TTC549 (cell line): ENCODE results near the gene GRM7.

Experiments used
- FAIRE-seq: peaks from 2 replicates; lab custom pipeline; 2012; peaks lifted over from hg19 to GRCh38; lab: Jason Lieb, UNC

The GRM7 gene

GRCh38 chr3:7307410-7307809, 446.5 kb downstream of the GRM7 start:
- no peak for FAIRE-seq

DNA sequence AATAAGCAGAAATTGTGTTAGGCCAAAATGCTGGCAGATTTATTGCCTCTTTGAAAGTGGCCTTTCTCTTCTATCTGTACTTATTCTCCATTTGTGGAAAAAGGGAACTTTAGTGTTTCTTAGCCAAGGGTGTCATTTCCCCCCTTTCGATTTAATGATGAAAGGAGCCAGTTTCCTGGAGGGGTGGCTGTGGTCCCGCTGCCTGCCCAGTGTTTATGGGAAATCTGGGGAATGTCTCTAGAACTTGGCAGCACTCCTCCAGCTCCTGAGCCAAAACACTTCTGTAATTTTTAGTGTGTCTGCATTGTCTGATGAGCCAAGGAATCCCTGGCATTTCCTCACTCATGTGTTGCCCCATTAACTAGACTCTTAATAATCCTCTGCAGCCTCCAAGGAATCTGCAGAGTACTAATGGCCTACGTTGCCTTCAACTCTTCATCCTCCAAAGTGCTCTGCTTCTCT, 448.8 kb downstream of the GRM7 start:
- no peak for FAIRE-seq

GRCh38 chr3:7315037-7315436, 454.1 kb downstream of the GRM7 start:
- FAIRE-seq = no peak

- FAIRE-seq = no peak
Measured at GRCh38 chr3:7322957-7323669, 462.2 kb downstream of the GRM7 start.

DNA sequence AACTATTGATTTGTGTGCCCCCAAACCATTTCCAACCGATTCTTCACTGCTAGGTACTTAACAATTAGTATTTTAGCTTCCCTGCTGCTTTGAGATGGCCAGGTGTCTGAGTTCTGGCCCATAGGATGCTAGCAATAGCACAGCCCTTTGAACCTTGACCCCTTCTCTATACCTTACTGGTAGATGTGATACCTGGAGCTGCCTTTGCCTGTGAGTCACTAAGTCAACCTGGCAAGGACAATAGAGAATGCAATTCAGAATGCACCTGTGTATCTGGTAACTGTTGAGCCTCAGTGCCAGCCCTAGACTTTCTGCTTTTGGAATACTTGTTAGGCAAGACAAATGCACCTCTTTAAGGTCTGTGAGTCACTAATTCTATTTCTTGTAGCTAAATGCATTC, 467.4 kb downstream of the GRM7 start:
- no peak for FAIRE-seq

- FAIRE-seq = no peak
Measured at GRCh38 chr3:7332696-7333095, 471.8 kb downstream of the GRM7 start.

DNA sequence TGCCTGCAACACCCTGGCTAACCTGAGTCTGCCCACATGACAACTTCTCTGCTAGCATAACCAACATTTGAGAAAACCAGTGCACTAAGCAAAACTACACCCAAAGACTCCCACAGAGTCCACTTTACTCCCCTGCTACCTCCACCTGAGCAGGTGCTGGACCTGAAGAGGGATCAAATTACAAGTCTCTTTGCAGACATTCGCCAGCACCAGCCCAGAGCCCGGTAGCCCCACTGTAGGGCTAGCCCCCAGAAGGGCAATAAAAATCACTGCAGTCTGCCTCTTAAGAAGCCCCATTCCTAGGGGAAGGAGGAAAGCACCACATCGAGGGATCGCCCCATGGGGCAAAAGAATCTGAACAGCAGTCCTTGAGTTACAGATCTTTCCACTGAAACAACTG, 472.2 kb downstream of the GRM7 start:
- FAIRE-seq = no peak

DNA sequence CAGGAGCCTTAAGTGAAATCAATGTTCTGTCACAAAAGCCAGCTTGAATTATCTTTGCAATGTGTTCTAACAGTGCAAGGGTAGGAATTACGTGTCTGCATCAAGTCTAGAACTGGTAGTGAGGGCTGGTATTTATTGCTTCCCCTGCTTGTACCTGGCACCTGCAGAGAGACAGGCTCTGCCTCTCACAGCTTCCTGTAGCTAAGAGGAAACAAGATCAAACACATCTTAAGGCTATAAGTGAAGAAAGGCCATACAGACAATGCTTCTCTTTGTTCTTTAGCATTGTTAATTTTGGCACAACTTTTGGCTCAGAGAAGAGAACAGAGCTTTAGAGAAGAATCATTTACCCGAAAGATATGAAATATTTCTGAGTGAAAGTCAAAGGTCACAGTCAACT, 479.9 kb downstream of the GRM7 start:
- FAIRE-seq = no peak

- FAIRE-seq = no peak
Measured at GRCh38 chr3:7346364-7346763, 485.4 kb downstream of the GRM7 start.

GRCh38 chr3:7357101-7357500, 496.2 kb downstream of the GRM7 start:
- no peak for FAIRE-seq

DNA sequence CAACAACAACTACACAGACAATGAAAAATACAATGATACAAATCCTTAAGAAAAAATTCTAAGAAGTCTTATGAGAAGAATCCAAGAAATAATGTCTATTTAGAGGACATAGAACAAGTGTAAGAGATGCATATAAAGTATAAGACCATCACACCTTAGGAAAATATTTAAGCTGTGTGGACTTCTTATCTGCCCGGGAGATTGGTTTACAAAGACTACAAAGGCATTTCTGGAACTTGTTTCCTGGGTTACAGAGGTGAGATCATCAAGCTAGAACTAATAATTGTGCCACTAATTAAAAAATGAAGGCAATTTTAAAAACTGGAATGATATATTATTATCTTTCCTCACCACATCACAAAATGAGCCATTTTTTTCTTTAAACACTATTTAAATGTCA, 507.1 kb downstream of the GRM7 start:
- no peak for FAIRE-seq

DNA sequence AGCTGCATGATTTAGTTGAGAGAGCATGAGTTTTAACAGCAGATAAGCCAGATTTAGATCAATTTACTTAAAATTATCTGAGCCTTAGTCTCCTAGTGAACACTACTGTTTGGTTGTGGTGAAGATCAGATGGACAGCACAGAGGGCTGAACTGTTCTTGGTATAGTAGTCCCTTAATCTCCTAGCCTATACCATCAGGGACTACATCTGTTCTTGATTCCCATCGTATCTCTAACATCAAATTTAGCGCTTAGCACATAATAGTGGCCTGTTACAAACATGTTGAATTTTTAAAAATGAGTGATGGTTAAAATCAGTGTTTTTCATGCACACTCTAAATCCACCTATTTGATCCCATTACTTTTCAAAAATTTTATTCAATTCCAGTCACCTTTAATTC, 507.7 kb downstream of the GRM7 start:
- no peak for FAIRE-seq

DNA sequence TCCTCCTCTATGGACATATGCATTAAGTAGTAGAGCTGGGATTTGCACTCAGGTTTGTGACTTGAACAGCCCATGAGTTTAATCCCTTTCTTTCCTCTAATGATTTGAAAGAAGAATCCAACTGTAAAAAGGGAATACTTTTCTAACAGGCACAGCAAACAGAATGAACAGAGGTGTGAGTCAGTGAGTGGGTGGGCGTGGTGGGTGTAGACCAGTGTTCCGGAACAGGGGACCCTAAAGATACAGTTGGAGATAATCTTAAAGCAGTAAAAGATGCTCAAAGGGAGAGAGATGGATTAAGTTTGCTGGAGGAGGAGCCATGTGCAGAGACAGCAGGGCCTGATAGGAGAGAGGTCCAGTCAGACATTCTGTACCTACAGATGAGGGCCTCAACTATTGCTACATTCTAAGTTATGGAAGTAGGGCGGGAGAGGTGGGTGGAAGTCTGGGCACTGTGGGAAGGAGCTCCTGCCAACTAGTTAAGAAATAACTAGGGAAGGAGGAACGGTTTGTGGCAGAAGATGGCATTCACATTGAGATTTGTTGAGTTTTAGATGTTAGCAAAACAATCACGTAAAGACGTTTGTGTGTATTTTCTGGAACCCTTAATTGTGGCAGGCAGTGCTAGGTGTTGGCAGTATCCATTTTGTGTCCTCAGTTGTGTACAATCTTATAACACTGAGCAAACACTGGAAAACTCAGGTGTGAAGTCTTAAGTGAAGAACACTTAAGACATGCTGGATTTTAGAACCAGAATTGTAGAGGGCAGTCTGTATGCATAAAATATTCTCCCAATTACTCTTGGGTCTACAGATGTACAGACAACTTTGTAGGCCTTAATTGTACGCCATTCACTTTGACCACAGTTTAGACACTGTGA, 511.0 kb downstream of the GRM7 start:
- no peak for FAIRE-seq

- no peak for FAIRE-seq
Measured at GRCh38 chr3:7377103-7377502, 516.2 kb downstream of the GRM7 start.

DNA sequence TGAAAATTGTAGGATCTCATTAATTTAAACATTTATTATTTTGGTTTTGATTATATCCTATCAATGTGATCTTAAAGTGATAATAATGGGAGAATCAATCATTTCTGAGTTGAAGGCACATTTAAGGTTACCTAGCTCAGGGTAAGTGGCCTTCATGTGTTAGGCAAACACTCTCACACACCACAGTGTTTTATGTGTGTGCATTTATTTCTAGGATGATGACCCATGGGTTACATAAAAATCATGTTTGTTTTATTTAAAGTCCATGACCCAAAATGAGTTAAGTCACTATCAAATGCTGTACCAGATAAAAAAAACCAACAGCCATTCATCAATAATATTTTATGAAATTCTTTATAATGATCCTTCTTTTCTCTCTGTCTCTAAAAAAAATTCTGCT, 520.8 kb downstream of the GRM7 start:
- FAIRE-seq = no peak

DNA sequence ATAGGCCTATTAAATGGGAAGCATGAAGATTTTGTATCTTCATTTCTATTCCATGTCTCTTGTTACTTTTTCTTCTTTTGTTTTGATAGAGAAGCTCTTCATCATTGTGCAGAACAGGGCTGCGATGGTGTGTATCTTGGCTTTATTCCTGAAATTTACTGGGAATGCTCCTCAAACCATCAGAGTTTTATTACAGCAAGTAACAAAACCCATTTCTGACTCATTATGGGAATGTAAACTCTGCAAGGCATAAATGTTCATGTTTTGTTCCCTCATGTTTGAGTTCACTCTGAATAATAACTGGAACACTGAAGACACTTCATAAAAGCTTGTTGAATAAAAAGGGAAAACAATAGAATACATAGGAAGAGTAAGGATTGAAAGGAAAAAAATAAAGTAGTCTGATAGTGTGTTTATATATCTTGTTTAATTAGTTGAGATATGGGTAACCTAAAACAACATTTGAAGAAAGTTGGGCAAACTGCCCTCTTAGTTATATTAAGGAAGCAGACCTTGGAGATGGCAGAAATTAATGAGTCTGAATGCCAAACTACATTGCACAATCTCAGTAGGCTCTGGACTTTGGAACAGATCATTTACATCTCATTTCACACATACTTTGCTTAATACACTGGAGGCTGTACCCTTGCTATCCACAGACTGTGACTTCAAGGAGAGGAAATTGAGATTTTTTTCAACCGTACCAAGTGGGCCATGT, 521.5 kb downstream of the GRM7 start:
- FAIRE-seq = no peak

DNA sequence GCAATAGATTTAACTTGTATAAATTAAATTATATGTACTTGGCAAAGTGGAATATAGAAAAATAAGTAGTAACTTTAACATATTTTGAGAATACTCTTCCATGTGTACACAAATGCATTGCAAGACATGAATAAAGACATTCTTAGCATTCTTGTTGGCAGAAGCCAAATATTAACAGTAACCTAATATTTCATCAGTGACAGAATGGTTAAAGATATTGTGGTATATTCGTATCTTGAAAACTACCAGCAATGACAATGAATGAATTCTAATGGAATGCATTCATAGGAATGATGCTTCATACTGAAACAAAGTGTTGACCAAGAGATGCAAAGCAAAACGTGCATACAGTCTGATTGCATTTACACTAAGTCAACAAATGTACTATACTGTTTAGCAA, 524.7 kb downstream of the GRM7 start:
- FAIRE-seq = no peak

DNA sequence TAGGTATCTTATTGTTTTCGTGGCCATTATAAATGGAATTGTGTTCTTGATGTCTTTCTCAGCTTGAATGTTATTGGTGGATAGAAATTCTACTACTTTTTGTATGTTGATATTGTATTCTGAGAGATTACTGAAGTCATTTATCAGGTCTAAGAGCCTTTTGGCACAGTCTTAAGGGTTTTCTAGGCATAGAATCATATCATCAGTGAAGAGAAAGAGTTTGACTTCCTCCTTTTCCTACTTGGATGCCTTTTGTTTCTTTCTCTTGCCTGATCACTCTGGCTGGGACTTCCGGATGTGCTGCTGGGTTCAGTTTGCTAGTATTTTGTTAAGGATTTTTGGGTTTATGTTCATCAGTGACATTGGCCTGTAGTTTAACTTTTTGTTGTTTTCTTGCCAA, 527.1 kb downstream of the GRM7 start:
- no peak for FAIRE-seq

- FAIRE-seq = no peak
Measured at GRCh38 chr3:7392206-7392605, 531.3 kb downstream of the GRM7 start.

DNA sequence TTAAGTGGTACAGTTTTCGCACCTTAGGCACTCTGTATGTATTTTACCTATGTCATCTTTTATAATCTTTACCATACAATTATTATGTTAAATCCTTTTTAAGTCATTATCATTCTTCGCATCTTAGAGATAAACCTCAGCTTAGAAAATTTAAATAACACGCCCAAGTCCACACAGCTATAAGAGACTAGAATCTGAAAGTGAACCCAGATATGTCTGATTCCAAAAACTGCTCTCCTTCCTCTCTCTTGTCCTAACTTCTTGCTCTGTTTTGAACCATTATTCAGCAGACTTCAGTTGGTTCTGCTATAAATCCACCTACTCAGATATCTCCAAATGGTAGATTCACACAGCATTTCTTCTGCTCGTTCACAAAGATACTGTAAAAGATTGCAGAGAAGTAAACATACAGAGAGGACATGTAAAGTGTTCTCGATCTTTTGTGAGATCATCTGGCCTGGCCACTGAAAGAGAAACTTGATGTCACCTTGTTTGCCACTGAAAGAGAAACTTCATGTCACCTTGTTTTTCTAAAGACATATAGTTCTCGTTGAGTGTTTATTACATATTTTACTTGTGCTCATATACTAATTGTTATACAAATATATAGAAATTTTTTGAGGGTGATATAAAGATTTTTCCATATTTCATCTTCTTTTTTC, 533.2 kb downstream of the GRM7 start:
- FAIRE-seq = no peak

GRCh38 chr3:7396534-7396933, 535.6 kb downstream of the GRM7 start:
- FAIRE-seq = no peak

DNA sequence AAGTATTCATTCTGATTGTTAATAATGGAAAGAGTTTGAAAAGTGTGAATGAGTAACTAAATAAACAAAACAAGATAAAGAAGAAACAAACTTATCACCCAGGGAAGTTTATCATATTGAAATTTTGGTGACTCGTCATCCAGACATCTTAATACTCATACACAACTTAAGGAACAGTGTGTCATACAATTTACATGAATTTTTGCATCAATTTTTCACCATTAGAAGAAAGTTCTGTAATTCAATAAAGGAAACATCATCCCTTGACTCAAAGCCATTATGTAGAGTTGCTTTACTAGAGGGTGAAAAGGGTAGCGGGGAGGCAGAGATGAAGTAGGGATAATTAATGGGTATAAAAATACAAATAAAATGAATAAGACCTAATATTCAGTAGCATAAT, 536.2 kb downstream of the GRM7 start:
- no peak for FAIRE-seq

DNA sequence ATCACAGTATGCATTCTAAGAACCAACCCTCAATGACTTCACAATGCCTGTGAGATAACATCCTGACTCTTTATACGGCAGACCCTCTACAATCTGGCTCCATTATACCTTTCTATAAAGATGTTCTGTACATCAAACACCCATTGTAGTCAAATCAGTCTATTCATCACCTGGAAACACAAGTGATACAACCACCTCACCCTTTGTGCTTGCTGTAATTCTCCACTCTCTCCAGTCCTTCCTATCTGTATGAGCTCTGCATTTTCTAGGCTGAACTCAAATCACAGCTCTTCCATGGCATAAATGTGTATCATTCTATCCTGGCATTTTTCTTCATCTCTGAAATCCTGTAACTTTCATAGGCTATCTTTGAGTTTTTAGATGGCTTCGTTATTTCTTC, 539.4 kb downstream of the GRM7 start:
- FAIRE-seq = no peak
